GM12872 (cell line): Measurements from ENCODE around the gene CFAP45.

Source experiments
- CTCF ChIP-seq: IDR thresholded peaks from 3 replicates; pipeline ENCODE4 v1.5.1; 2011; ENCODE audit warnings: low read depth, mild to moderate bottlenecking, low read length, moderate library complexity; ENCODE audit not compliant: insufficient read depth

Gene CFAP45

GRCh38 chr1:159864262-159864661, 35.7 kb downstream of the CFAP45 start:
- no peak for TF ChIP-seq CTCF

- no peak for TF ChIP-seq CTCF
These were observed 37.4 kb downstream of the CFAP45 start, which contains the start of gene VSIG8 for GRCh38 chr1:159862557-159862956. Gene VSIG8, minus strand, starts transcription at chr1:159862657. Its CDS starts 136 bp downstream, at chr1:159862521.

DNA sequence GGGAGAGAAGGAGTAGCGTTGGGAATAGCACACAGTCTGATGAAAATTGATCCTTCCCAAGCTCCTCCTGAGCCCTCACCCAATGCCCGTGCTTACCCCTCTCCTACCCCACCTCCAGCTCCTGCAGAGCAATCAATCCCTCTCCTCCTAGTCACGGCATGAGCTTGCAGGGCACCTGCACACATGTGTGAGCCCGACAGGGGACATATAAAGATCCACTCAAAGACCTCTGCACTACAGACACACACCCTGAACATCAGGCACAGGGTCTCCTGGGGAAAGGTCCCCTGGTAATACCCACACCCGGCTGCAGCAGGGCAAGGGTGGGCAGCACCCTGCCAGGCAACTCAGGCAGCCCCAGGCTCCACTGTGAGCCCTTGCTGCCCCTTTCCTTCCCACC, 37.9 kb downstream of the CFAP45 start:
- no peak for TF ChIP-seq CTCF

- no peak for TF ChIP-seq CTCF
These were observed 38.7 kb downstream of the CFAP45 start for GRCh38 chr1:159861218-159861617.

GRCh38 chr1:159860456-159860855, 39.5 kb downstream of the CFAP45 start:
- no peak for TF ChIP-seq CTCF

DNA sequence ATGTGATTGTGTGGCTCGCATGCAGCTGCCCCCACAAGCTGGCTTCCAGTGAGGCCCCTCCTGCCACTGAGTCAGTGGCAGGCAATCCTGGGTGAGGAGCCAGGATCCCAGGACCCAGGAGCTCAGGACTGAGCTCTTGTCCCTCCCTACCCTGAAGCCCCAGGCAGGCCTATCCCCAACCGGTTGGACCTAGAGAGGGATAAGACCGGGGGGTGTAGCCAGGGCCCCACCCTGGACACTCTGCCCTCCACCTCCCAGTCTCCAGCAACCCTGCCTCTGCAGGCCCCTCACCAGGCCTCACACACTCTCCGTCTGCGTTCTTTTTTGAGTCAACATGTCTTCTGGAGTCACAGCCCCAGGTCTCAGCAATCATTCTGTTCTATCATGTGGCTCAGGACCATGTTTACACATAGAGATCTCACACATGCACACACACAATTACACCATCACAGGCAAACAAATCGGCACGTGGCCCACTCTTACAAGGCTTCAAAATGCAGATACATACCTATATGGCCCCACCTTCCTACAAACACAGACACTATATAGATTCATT, 40.1 kb downstream of the CFAP45 start:
- no peak for TF ChIP-seq CTCF

DNA sequence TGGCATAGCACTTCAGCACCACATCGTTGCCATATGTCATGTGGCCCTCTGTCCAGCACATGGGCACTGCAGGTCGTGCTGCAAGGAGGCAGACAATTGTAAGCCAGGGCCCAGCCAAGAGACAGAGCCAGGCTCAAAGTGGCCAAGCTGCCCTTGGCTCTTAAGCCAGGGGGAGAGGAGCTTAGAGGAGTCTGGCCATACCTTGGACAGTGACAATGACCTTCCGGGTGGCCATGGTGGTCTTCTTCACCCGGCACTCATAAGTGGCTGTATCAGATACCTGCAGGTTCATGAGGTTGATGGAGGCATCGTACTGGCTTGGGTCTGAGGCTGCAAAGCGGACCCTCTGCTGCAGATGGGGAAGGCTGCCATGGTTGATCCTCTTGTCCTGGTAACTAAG, 42.1 kb downstream of the CFAP45 start:
- no peak for TF ChIP-seq CTCF
